Raji (cell line): ENCODE measurements around the gene MAN1C1.

Experiments used
- POLR2A ChIP-seq: IDR thresholded peaks from 2 replicates; pipeline ENCODE4 v1.6.1; 2011; ENCODE audit warnings: low read depth, low read length, control low read depth; ENCODE audit not compliant: insufficient read depth

Gene MAN1C1

DNA sequence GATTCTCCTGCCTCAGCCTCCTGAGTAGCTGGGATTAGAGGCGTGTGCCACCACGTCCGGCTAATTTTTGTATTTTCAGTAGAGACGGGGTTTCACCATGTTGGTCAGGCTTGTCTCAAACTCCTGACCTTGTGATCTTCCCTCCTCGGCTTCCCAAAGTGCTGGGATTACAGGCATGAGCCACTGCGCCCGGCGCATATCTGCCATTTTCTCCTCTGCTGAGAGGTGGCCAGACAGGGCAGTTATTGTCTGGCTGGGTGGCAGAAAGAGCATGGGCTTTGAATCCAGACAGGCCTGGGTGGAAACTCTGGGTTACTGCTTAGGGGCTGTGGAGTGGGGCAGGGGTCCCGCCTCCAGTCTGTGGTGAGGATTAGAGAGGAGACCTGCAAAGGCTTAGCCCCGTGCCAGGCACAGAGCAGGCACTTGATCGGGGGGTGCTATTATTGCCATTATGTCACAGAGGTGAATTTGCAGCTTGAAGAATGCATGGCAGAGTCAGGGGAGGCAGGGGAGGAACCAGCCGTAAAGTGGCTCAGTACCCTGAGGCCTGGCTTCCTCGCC, 73.9 kb downstream of the MAN1C1 start:
- no peak for TF ChIP-seq POLR2A

DNA sequence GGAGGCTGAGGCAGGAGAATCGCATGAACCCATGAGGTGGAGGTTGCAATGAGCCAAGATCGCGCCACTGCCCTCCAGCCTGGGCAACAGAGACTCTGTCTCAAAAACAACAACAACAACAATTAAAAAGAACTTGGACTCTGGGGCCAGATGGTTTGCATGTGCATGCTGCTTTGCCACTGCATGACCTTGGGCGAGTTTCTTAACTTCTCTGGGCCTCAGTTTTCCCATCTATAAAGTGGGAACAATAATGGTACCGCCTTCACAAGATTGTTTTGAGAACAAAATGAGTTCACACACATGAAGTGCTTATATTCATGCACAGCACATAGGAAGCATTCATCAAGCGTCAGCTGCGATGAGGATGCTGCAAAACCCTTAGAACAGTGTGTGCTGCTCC, 74.6 kb downstream of the MAN1C1 start:
- TF ChIP-seq POLR2A = no peak

DNA sequence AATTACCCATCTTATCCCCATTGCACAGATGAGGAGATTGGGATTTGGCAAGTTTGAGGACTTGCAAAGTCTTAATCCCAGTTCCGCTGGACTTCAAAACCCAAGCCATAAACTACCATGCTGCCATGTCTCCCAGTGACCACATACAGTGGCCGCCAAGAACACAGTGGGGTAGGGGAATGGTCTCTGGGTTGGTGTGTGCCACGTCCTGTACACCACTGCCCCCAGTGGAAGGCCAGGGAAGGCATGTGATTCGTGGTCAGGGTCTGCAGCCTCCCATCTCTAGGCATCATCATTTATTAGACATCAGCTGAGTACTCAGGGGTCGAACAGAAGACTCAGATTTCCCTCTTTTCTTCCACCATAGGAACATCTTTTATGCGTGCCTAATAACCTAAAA, 76.0 kb downstream of the MAN1C1 start:
- no peak for TF ChIP-seq POLR2A

DNA sequence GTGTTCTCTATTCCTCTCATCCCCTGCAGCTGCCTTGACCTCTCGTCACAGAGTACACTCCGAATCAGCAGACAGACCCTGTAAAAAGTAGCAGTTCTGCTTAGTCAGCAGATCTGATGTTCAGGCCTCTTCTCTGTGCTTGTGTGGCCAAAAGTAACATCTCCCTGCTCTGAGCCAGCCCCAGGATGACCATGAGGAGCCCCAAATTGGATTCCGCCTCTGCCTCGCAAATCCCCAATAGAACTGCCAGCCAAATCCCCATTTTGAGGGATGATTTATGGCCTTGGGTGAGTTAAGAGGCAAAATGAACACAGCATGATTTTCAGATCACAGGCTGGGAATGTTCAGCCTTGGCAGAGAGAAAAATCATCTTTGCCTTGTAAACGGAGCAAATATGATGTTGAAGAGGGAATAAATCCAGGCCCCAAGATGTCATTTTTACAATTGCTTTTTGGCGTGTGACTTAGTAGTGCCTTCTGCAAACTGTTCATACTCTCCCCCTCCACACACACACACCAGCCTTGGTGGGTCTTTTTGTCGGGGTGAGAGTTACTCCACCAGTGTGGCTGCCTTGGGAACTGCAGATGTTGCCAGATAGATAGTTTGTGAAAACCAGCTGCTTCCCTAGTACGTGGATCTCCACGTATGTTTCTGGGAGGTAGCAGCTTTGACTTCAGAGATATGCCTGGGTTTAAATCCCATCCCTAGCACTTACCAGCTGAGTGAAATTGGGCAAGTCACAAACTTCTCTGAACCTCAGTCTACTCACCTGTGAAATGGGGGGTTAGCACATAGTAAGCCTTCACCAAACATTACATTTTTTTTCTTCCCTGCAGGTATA, 77.8 kb downstream of the MAN1C1 start:
- TF ChIP-seq POLR2A = no peak

DNA sequence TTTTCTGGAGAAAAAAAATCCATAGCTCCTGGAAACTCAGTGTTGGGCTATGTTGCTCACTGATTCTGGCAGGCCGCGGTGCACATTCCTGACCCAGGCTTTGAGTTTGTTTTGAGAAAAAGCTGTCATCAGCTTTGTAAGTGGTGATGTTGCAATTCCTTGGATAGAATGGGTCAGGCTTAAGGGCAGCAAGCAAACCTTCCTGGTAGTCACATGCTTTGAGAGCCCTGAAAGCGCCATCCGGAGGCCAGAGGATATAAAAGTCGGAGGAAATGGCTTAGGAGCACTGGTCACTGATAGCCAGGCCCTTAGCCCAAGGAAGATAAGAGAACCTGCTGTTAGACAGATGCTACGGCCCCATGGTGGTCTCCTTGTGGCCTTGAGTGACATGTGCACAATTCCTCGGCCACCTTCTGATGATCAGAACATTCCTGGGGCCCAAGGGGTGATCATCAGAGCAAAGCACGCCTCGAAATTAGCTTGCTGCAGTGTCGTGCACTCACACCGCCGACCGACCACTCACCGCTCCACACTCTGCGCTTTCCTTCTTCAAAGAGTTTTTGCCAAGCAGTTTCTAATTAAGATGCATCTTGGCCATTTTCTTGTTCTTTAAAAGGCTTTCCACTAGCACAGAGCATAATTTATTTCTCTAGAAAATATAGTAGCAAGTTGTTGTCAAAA, 78.6 kb downstream of the MAN1C1 start:
- no peak for TF ChIP-seq POLR2A

DNA sequence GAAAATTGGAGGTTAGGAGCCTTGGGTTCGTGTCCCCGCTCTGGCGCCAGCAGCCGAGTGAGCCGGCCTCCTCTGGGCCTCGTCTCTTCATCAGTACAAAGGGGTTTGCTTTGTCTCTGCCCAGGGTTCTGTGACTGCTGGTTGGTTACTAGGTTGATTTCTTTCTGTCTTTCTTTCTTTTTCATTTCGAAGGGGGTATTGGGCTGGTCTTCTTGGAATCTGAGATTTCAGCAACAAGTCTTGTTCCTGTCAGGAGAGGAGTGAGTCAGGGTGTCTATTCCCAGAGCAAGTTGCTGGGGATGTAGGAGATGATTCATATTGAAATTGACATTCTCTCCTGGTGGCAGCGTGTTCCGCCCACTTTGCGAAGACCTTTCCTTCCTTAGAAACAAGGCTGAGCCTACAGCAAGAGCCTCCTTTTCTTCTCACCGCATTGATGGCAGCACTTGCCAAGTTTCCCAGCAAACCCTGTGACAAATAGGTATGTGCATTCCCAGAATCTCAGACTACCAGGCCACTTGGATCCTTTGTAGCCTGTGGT, 79.2 kb downstream of the MAN1C1 start:
- no peak for TF ChIP-seq POLR2A

DNA sequence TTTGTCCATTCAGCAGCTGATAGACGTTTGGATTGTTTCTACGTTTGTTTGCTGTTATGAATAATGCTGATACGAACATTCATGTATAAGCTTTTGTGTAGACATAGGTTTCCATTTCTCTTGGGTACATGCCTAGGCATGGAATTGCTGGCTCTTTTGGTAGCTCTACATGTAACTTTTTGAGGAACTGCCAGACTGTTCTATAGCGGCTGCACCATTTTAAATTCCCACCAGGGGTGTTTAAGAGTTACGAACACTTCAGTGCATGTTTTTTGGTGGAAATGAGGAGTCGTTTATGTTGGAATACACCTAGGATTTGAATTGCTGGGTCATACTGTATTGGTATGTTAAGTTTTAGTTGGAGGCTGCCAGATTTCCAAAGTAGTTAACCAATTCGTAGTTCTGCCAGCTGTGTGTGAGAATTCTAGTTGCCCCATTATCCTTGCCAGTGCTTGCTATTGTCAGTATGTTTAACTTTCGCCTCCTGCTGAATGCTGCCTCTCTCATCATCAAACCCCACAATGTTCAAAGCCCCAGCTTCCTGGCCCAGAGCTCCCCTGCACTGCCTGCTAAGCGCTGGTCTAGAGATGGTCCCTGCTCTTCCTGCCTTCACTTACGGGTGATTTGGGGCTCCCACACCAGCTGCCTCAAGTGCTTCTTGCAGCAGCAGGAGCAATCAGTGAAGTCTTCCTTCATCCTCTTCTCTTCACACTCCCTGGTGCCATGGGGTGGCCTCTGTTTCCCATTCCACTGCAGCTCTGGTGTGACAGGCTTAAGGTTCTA, 81.0 kb downstream of the MAN1C1 start:
- TF ChIP-seq POLR2A = no peak

DNA sequence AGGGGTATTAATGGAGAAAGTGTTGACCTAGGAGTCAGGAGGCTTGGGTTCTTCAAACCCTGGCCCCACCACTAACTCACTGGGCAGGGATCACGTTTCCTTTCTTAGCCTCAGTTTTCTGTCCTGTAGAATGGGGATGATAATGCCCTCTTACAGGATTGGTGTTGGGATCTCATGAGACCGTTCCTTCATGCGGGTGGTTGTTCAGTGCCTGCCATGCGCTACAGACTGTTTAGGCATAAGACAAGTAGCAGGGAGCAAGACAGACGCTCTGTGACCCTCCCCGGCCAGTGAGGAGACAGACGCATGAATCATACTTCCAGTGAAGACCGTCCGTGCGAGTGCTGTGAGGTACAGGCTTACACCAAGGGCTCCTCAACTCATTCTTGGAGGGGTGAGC, 81.7 kb downstream of the MAN1C1 start:
- TF ChIP-seq POLR2A = no peak

DNA sequence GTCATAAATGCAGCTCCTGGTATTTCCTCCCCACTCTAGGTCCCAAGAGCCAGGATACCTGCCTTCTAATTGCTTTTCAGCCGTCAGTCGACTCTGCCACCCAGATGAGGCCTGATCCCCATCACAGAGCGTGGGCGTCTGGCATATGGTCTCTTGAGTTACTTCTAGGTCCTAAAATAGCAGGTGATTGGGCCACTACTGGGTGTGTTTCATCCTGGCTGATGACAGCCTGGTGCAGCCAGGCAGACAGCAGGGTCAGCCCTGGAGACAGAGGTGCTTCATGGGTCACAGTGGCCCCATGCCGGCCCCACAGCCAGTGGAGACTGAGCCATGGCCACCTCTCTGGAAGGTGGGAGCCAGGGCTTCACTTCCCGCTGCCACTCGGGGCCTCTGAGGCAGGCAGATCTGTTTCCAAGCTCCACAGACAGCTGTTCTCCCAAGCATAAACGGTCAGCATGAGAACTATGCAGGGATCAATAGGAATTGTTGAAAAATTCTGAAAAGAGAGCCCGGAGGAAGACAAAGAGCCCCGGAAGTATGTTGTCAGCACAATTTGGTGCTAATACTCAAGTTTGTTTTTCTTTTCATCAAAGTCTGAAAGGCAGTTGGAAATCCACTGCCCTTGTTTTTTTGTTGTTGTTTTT, 83.0 kb downstream of the MAN1C1 start:
- no peak for TF ChIP-seq POLR2A

DNA sequence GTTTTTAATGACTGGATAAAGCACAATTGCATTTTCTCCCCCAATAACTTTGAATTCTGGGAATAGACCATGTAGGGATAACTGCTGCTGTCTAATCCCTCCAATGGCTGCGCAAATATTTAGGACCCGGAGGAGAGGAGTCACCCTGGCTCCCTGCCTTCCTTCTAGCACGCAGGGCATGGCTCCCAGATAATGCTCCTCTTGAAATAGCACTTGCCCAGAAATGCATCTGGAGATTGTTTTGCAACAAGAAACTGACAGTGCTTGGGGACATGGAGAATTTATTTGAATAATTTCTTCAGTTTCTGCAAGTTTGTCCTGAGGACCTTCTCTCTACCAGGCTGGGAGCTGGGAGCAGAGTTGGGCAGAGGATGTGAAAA, 83.5 kb downstream of the MAN1C1 start:
- no peak for TF ChIP-seq POLR2A

DNA sequence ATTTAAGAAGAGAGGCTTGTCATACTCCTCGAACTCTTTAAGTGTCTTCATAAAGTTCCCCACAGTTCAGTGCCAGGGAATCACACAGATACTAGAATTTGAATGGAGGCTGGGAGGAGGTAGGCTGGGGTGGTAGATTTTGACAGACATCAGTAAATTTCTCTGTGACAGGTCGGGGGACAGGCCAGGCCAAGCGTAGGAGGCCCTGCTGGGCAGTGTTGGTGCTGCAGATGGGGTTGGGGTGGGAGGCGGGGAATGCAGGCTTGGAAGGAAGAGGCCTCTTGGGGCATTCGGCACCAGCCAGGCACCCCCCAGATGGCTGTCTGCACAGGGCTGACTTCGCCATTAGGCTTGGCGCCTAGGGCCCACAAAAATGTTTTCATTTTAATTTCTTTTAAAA, 84.0 kb downstream of the MAN1C1 start:
- TF ChIP-seq POLR2A = no peak

DNA sequence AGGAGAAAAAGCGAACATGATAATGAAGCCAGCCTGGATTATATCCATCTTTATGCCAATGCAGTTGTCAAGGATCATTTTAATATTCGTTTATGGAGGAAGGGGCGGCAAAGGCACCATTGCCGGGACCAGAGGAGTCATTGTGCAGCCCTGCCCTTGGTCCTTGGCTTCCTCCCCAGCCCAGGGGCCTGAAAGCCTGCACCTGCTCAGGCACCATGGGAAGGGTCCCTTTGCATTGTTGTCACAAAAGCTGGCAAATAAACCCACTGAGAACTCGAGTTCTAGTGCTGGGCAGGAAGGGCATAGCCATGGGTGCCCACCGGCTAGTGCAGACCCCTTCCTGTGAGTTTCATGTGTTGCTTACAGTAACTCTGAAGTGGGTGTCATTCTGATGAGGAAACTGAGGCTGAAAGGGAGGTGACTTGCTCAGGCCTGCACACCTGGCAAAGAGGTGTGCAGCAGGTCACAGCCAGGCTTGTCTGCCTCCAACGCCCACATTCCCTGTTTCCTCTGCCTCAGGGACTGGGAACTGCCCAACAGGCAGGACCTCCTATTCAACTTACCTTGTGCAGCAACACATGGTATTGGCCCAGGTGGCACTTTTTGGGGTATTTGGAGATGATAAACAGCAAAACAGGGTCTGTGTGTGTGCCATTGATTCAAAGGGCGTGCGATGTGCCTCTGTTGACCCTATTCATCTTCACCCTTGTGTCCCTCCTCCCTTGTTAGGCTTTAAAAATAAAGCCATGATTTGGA, 84.6 kb downstream of the MAN1C1 start:
- no peak for TF ChIP-seq POLR2A

DNA sequence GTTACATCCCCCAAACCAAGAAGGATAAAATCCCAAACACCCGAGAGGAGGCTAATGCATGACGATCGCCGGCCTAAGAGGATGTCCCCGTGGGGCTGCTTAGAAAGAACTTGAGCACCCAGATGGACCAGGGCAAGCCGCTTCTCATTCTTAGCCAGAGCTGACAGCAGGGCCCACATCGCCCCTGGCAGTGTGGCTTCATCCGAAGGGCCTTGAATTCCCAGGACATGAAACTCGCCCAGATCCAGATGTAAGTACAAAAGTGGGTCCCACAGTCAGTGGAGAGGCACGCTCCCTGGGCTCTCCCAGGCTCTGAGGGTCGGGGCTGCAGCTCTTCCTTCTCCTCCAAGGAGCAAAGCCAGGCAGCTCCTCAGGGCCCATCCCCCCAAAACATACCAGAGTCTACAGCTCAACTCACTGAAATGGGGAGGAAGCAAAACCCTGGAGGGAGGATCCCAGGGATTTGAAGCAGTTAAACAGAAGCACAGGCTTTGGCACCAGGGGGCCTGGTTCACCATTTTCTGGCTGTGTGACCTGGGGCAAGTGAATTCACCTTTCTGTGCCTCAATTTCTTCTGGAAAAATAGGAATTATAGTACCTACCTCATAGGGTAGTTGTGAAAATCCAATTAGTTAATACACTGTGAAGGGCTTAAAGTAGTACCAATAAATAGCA, 85.6 kb downstream of the MAN1C1 start:
- TF ChIP-seq POLR2A = no peak
